GM10248 (cell line): Measurements from ENCODE around the gene PHF19.

Experiments
- CTCF ChIA-PET: fragments of 300-600 bp; sonication (Branson Sonifier 250); formaldehyde crosslinking; extraction: SDS; loops from one replicate; lab custom pipeline; 2021; ENCODE audit warnings: antibody characterized with exemption; lab: Yijun Ruan, JAX
- POLR2A ChIA-PET: fragments of 350-650 bp; sonication (Branson Sonifier 250); formaldehyde crosslinking; extraction: SDS; loops from one replicate; lab custom pipeline; 2020; ENCODE audit warnings: antibody characterized with exemption; lab: Yijun Ruan, JAX
- DNase-seq: peaks from one replicate; pipeline ENCODE4 v3.0.0; 2012; ENCODE audit errors: extremely low spot score
- TF ChIP-seq, protein P1 (sequence below): IDR thresholded peaks from 2 replicates; pipeline ENCODE4 v1.5.1; 2012; ENCODE audit warnings: mild to moderate bottlenecking, low read depth; ENCODE audit errors: extremely low read depth, missing control alignments, control extremely low read depth

Gene PHF19

DNA sequence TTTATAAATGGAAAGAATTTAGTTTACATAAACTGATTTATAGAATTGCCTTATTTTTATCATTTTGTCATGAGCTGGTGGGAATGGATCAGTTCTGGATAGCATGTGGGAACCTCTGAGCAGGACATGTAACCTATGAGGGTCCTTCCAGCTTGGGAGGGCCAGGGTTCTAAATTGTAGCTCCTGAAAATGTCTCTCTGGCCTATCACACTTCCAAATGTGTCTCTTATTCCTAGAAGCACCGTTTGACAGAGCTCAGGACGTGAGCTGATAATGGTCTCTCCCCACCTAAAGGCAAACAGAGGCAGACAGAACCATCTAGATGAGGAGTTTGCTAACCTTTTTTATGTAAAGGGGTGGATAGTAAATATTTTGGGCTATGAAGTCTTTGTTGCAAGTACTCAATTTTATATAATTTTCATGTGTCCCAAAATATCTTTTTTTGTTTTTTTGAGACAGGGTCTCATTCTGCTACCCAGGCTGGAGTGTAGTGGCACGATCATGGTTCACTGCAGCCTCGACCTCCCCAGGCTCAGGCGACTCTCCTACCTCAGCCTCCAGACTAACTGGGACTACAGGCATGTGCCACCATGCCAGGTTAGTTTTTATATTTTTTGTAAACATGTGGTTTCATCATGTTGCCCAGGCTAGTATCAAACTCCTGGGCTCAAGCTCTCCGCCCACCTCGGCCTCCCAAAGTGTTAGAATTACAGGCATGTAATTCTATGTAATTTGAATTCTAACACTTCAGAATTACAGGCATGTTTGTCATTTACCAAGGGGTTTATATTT lies 45.6 kb upstream of the PHF19 start:
- no peak for DNase-seq
- TF ChIP-seq, protein P1, sequence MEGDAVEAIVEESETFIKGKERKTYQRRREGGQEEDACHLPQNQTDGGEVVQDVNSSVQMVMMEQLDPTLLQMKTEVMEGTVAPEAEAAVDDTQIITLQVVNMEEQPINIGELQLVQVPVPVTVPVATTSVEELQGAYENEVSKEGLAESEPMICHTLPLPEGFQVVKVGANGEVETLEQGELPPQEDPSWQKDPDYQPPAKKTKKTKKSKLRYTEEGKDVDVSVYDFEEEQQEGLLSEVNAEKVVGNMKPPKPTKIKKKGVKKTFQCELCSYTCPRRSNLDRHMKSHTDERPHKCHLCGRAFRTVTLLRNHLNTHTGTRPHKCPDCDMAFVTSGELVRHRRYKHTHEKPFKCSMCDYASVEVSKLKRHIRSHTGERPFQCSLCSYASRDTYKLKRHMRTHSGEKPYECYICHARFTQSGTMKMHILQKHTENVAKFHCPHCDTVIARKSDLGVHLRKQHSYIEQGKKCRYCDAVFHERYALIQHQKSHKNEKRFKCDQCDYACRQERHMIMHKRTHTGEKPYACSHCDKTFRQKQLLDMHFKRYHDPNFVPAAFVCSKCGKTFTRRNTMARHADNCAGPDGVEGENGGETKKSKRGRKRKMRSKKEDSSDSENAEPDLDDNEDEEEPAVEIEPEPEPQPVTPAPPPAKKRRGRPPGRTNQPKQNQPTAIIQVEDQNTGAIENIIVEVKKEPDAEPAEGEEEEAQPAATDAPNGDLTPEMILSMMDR: no peak
- POLR2A ChIA-PET: interaction anchor here (1.0 to 1.1 kb wide), 2 partner anchors 10 to 18 kb away, joined by 3 to 4 read pairs; no protein-coding TSS in a partner anchor
- CTCF ChIA-PET: interaction anchor here (0.7 to 2.7 kb wide), 11 partner anchors 9 to 167 kb away, joined by 3 to 13 read pairs (median 5); no protein-coding TSS in a partner anchor

DNA sequence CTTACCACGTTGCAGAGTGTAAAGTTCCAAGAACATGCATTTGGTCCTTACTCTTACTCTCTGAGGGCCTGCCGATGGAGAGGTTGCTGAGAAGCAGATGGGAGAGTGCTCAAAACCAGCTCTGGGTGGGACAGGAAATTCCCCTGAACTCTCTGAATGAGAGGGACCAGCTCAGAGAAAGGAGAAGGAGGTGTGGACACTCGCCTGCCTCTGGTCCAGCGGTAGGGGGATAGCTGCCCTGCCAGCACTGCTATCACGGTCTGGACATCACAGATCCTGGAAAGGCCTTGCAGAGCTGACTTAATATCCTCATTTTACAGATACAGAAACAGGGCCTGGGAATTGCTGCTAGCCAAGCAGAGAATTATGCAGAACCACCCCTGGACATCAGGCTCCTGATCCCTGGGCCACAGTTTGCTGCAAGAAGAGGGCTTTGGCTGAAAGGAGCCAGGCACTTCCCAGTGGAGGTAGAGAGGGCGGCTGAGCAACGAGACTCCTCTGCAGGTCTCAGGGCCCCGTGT lies 44.7 kb upstream of the PHF19 start:
- no peak for DNase-seq
- CTCF ChIA-PET: interaction anchor here (0.9 to 3.2 kb wide), 9 partner anchors 8 to 166 kb away, joined by 3 to 11 read pairs (median 5); no protein-coding TSS in a partner anchor
- POLR2A ChIA-PET: interaction anchor here (0.8 to 0.9 kb wide), 2 partner anchors 10 to 26 kb away, joined by 3 to 6 read pairs; no protein-coding TSS in a partner anchor
- TF ChIP-seq, protein P1: no peak

DNA sequence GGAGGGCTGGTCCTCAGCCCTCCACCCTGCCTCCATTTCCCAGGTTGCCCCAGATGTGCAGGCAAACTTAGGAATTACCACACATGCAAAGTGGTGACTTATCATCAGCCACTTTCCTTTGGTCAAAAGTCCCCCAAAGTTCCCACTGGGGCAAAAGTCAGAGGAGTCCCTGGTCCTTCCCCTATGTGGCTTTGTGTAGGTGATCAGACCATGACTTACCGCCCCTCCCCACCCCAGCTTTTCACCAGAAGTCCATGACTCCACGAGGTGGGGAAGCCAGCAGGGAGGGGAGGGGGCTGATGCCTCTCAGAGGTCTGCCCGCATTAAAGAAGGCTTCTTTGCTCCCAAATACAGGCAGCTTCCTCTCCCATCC lies 43.8 kb upstream of the PHF19 start:
- no peak for DNase-seq
- TF ChIP-seq, protein P1: no peak
- CTCF ChIA-PET: interaction anchor here (1.2 to 3.2 kb wide), 5 partner anchors 10 to 165 kb away, joined by 4 to 10 read pairs (median 8); no protein-coding TSS in a partner anchor
- POLR2A ChIA-PET: interaction anchor here (0.9 to 1.1 kb wide), 3 partner anchors 9 to 23 kb away, joined by 3 to 4 read pairs (median 3); no protein-coding TSS in a partner anchor

GRCh38 chr9:120919843-120920805 lies 43.1 kb upstream of the PHF19 start:
- ChIA-PET POLR2A (interaction anchor here (0.9 to 1.1 kb wide), 2 partner anchors 15 to 23 kb away, joined by 3 to 4 read pairs; no protein-coding TSS in a partner anchor), CTCF (interaction anchor here (0.5 to 3.2 kb wide), 6 partner anchors 9 to 164 kb away, joined by 3 to 10 read pairs (median 4); no protein-coding TSS in a partner anchor)
- no peak for DNase-seq
- TF ChIP-seq, protein P1: no peak

DNA sequence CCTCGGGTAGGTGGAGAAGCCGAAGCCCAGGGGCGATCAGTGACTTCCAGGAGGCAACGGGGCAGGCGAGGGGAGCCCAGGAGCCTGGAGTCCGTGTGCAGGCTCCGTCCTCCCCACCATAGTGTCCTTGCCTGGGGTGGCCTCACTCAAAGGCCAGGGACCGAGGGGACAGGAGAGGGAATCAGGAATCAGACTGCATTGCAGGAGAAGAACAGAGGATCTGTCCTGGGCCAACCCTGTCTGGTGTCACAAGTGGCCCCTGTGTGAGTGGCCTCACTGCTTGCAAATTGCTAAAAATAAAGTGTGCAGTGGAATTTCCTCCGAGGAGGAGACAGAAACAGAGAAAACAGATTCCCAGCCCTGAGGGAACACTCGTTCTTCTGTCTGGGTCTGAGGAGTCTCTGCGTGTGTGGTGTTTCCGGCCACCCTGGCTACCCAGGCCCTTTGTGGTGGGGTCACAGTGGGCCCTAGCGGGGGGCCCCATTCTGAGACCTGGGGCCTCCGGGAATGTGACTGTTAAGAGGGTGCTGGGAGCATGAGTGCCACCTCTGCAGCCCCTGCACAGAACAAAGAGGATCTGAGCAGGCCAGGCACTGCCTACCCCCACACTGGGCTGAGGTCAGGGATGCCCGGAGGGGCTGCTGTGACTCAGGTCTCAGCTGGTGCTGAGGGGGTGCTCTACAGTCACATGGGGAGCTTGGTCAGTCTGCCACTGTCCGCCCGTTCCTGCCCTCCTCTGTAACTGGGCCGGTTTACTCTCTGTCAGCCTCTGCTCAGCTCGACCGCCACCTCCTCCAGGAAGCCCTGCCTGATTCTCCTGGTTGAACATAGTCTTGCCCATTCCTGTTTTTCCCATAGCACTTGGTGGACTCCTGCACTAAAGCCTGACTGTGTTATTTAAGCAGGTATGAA lies 42.2 kb upstream of the PHF19 start:
- TF ChIP-seq, protein P1: no peak
- ChIA-PET CTCF (interaction anchor here (0.5 to 3.2 kb wide), 5 partner anchors 8 to 163 kb away, joined by 3 to 10 read pairs (median 4); no protein-coding TSS in a partner anchor), POLR2A (no interaction called here)
- no peak for DNase-seq
